IMR-90 (cell line): ENCODE measurements around the gene RTN3. TPM values are rescaled to one million over a fixed set of nuclear protein-coding genes. Genes with fewer than 3 reads are reported as not detected.

Source experiments
- ATAC-seq: fragments of 200-7000 bp; cut with Tn5 transposase; 2 replicates; pipeline ENCODE4 v1.9.1; 2020; ENCODE audit warnings: low read depth, mild to moderate bottlenecking, moderate library complexity
- BruUV-seq: library from RNA; stranded (reverse); fragments of 400-500 nt; replicated peaks from 2 replicates; lab custom pipeline; 2021; lab: Mats Ljungman, UMichigan
- CTCF ChIA-PET: fragments of 300-600 bp; formaldehyde crosslinking; extraction: SDS; loops from one replicate; lab custom pipeline; 2021; ENCODE audit warnings: antibody characterized with exemption; lab: Yijun Ruan, JAX
- POLR2A ChIA-PET: fragments of 300-600 bp; sonication (Branson Sonifier 250); formaldehyde crosslinking; loops from one replicate; lab custom pipeline; 2022; ENCODE audit warnings: antibody characterized with exemption; ENCODE audit not compliant: unreplicated experiment; lab: Charles Lee
- DNase-seq: peaks from one replicate; pipeline ENCODE4 v3.0.0; 2013
- H2AFZ ChIP-seq: replicated peaks from 2 replicates; pipeline ENCODE3; 2013; ENCODE audit warnings: low read length, mild to moderate bottlenecking; ENCODE audit not compliant: poor library complexity
- H2AK5ac ChIP-seq: 2 replicates; pipeline ENCODE4 v1.6.1; 2013; ENCODE audit warnings: low read depth, low read length, inconsistent platforms
- H2AK9ac ChIP-seq: replicated peaks from 2 replicates; pipeline ENCODE3; 2013; ENCODE audit warnings: mild to moderate bottlenecking, low read depth, low read length, moderate library complexity; ENCODE audit not compliant: poor library complexity
- H2BK120ac ChIP-seq: 2 replicates; pipeline ENCODE4 v1.6.1; 2013; ENCODE audit warnings: low read depth, low read length, inconsistent platforms
- H2BK15ac ChIP-seq: 3 replicates; pipeline ENCODE4 v1.6.1; 2013; ENCODE audit warnings: low read depth, low read length, inconsistent platforms
- H2BK20ac ChIP-seq: 2 replicates; pipeline ENCODE4 v1.6.1; 2013; ENCODE audit warnings: low read depth, mild to moderate bottlenecking, inconsistent platforms, low read length, moderate library complexity
- H2BK5ac ChIP-seq: 2 replicates; pipeline ENCODE4 v1.6.1; 2013; ENCODE audit warnings: mild to moderate bottlenecking, low read depth, low read length, inconsistent platforms; ENCODE audit not compliant: poor library complexity, severe bottlenecking
- H3K14ac ChIP-seq: replicated peaks from 2 replicates; pipeline ENCODE4 v1.6.1; 2013; ENCODE audit warnings: low read depth, low read length, inconsistent platforms
- H3K18ac ChIP-seq: 2 replicates; pipeline ENCODE4 v1.6.1; 2013; ENCODE audit warnings: low read depth, low read length, control low read depth
- H3K23ac ChIP-seq: 2 replicates; pipeline ENCODE4 v1.6.1; 2013; ENCODE audit warnings: low read depth, low read length, inconsistent platforms
- H3K27ac ChIP-seq: 2 replicates; pipeline ENCODE4 v1.5.1; 2013; ENCODE audit warnings: mild to moderate bottlenecking, control low read depth, low read length; ENCODE audit not compliant: insufficient read depth
- H3K27me3 ChIP-seq: 2 replicates; pipeline ENCODE4 v1.6.1; 2013; ENCODE audit warnings: low read length; ENCODE audit not compliant: control insufficient read depth, insufficient read depth
- H3K36me3 ChIP-seq: 2 replicates; pipeline ENCODE4 v1.6.1; 2013; ENCODE audit warnings: low read length, mixed read lengths; ENCODE audit not compliant: control insufficient read depth, insufficient read depth
- H3K4ac ChIP-seq: 2 replicates; pipeline ENCODE4 v1.6.1; 2013; ENCODE audit warnings: low read depth, low read length, inconsistent platforms
- H3K4me1 ChIP-seq: 2 replicates; pipeline ENCODE4 v1.6.1; 2013; ENCODE audit warnings: low read length, mixed read lengths; ENCODE audit not compliant: control insufficient read depth, insufficient read depth
- H3K4me2 ChIP-seq: 2 replicates; pipeline ENCODE4 v1.6.1; 2013; ENCODE audit warnings: low read depth, mild to moderate bottlenecking, control low read depth, low read length, moderate library complexity
- H3K4me3 ChIP-seq: 2 replicates; pipeline ENCODE4 v1.5.1; 2013; ENCODE audit warnings: low read depth, mild to moderate bottlenecking, control low read depth, low read length, moderate library complexity; ENCODE audit not compliant: insufficient read depth
- H3K56ac ChIP-seq: 2 replicates; pipeline ENCODE4 v1.6.1; 2013; ENCODE audit warnings: low read length, inconsistent platforms; ENCODE audit not compliant: insufficient read depth; ENCODE audit errors: extremely low read depth
- H3K79me1 ChIP-seq, 2 experiments: 2 replicates each; pipeline ENCODE4 v1.6.1; 2013; ENCODE audit warnings: low read length in 2 of 2, inconsistent platforms in 1 of 2, low read depth in 1 of 2
- H3K9ac ChIP-seq: 2 replicates; pipeline ENCODE4 v1.6.1; 2013; ENCODE audit warnings: low read depth, low read length, control low read depth
- H3K9me1 ChIP-seq: 2 replicates; pipeline ENCODE4 v1.6.1; 2013; ENCODE audit warnings: low read length, inconsistent platforms; ENCODE audit not compliant: insufficient read depth
- H3K9me3 ChIP-seq: 2 replicates; pipeline ENCODE4 v1.6.1; 2013; ENCODE audit warnings: low read length; ENCODE audit not compliant: control insufficient read depth, insufficient read depth
- H4K20me1 ChIP-seq: 2 replicates; pipeline ENCODE4 v1.6.1; 2013; ENCODE audit warnings: low read length, inconsistent platforms; ENCODE audit not compliant: insufficient read depth
- H4K5ac ChIP-seq: 2 replicates; pipeline ENCODE4 v1.6.1; 2013; ENCODE audit warnings: mild to moderate bottlenecking, low read depth, low read length, control low read depth
- H4K8ac ChIP-seq, 2 experiments: 2 replicates each; pipeline ENCODE4 v1.6.1; 2013; ENCODE audit warnings: low read depth in 2 of 2, low read length in 2 of 2, control low read depth in 1 of 2, inconsistent platforms in 1 of 2
- H4K91ac ChIP-seq: 2 replicates; pipeline ENCODE4 v1.6.1; 2013; ENCODE audit warnings: low read depth, low read length, inconsistent platforms; ENCODE audit not compliant: insufficient read depth
- BHLHE40 ChIP-seq: fragments of 150-350 bp; IDR thresholded peaks from 2 replicates; pipeline ENCODE4 v1.6.1; 2016; ENCODE audit warnings: mild to moderate bottlenecking, low read depth, low read length
- CEBPB ChIP-seq: IDR thresholded peaks from 2 replicates; pipeline ENCODE4 v1.6.1; 2012; ENCODE audit warnings: low read depth, low read length, improper control_type of control experiment
- CHD1 ChIP-seq: IDR thresholded peaks from 2 replicates; pipeline ENCODE4 v1.6.1; 2012; ENCODE audit warnings: low read depth, low read length, improper control_type of control experiment
- CTCF ChIP-seq: conservative IDR thresholded peaks from 2 replicates; pipeline ENCODE4 v1.5.1; 2012; ENCODE audit warnings: mild to moderate bottlenecking, low read depth, low read length, improper control_type of control experiment
- ELK1 ChIP-seq: fragments of 150-350 bp; IDR thresholded peaks from 2 replicates; pipeline ENCODE4 v1.6.1; 2016; ENCODE audit warnings: low read depth, mild to moderate bottlenecking, low read length, moderate library complexity, borderline replicate concordance
- FOS ChIP-seq: fragments of 150-350 bp; IDR thresholded peaks from 2 replicates; pipeline ENCODE4 v1.6.1; 2016; ENCODE audit warnings: low read depth, low read length
- MAFK ChIP-seq: IDR thresholded peaks from 2 replicates; pipeline ENCODE4 v1.6.1; 2012; ENCODE audit warnings: low read depth, low read length, improper control_type of control experiment
- MAZ ChIP-seq: IDR thresholded peaks from 2 replicates; pipeline ENCODE4 v1.6.1; 2012; ENCODE audit warnings: low read depth, mild to moderate bottlenecking, low read length, improper control_type of control experiment, moderate library complexity, borderline replicate concordance
- MXI1 ChIP-seq: IDR thresholded peaks from 2 replicates; pipeline ENCODE4 v1.6.1; 2012; ENCODE audit warnings: low read depth, mild to moderate bottlenecking, low read length, moderate library complexity, borderline replicate concordance
- NFE2L2 ChIP-seq: fragments of 150-350 bp; IDR thresholded peaks from 2 replicates; pipeline ENCODE4 v1.6.1; 2016; ENCODE audit warnings: low read depth, mild to moderate bottlenecking, low read length
- POLR2A ChIP-seq: IDR thresholded peaks from 2 replicates; pipeline ENCODE4 v1.6.1; 2012; ENCODE audit warnings: mild to moderate bottlenecking, low read depth, low read length
- RAD21 ChIP-seq: IDR thresholded peaks from 2 replicates; pipeline ENCODE4 v1.6.1; 2012; ENCODE audit warnings: low read length, improper control_type of control experiment
- RCOR1 ChIP-seq: IDR thresholded peaks from 2 replicates; pipeline ENCODE4 v1.6.1; 2012; ENCODE audit warnings: mild to moderate bottlenecking, low read length, improper control_type of control experiment; ENCODE audit not compliant: insufficient replicate concordance
- RFX5 ChIP-seq: IDR thresholded peaks from 2 replicates; pipeline ENCODE4 v1.8.0; 2012; ENCODE audit warnings: low read depth, mild to moderate bottlenecking, low read length, moderate library complexity
- SMC3 ChIP-seq: fragments of 150-350 bp; IDR thresholded peaks from 2 replicates; pipeline ENCODE4 v1.6.1; 2016; ENCODE audit warnings: low read depth, mild to moderate bottlenecking, antibody characterized with exemption, low read length, moderate library complexity
- WGBS, 2 experiments: methylation state at CpG; one replicate each; pipeline versions ENCODE4 v1.1.5 to v1.1.7; 2013; ENCODE audit warnings: missing lambda C conversion rate in 2 of 2; ENCODE audit not compliant: insufficient read length in 1 of 2; ENCODE audit errors: extremely low coverage in 2 of 2; 5-methylcytosine and 5-hydroxymethylcytosine counted together
- dilution Hi-C: fragments of 300-500 bp; cut with HindIII; formaldehyde crosslinking; loops from one replicate; pipeline ENCODE4 v1.14.3; 2018; ENCODE audit warnings: low sequenced_read_pairs; ENCODE audit not compliant: unreplicated experiment
- in situ Hi-C: fragments of 300-500 bp; cut with MboI; formaldehyde crosslinking; loops from 3 replicates; pipeline ENCODE4 v1.14.3; 2019; ENCODE audit warnings: low sequenced_read_pairs, inconsistent platforms, mixed read lengths
- intact Hi-C: fragments of 100-400 bp; cut with micrococcal nuclease; formaldehyde crosslinking; loops from 2 replicates; pipeline ENCODE4 v1.10.0; 2022
- polyA plus RNA-seq, 3 experiments: library from polyadenylated mRNA; depleted of rRNA; stranded (reverse); fragments of >200 nt; gene quantifications; 2 replicates each; pipeline ENCODE4 v1.2.3, GENCODE V29; 2012; ENCODE audit warnings: low replicate concordance in 1 of 3
- total RNA-seq: library from RNA; depleted of rRNA; stranded (reverse); fragments of >200 nt; gene quantifications from 2 replicates; pipeline ENCODE4 v1.2.3, GENCODE V29; 2012
- TF ChIP-seq, protein P1 (sequence below): fragments of 150-350 bp; IDR thresholded peaks from 2 replicates; pipeline ENCODE4 v1.6.1; 2017; ENCODE audit warnings: mild to moderate bottlenecking, antibody characterized with exemption, low read length, low read depth

RTN3 gene
- total and polyA plus RNA-seq, 2 of the 4 experiments (the other 2 are of a cell fraction), result 31.2 to 64.6 TPM

GRCh38 chr11:63785823-63786222 is 104.5 kb downstream of the RTN3 start:
- dilution Hi-C loops (no loop called here), in situ Hi-C loops (no loop called here), intact Hi-C loops (no loop called here)
- Histone ChIP-seq H2BK5ac (no peak overlapping the region), H3K14ac (no peak overlapping the region), H2AK5ac (no peak overlapping the region), H4K5ac (no peak overlapping the region), H3K79me1 (no peaks in the 10 kb centered on the region), H3K4ac (no peak overlapping the region), H3K9me1 (no peaks in the 10 kb centered on the region), H3K9me3 (no peaks in the 10 kb centered on the region), H3K27me3 (no peaks in the 10 kb centered on the region), H3K4me3 (no peak overlapping the region), H4K8ac (no peak overlapping the region), H3K36me3 (no peaks in the 10 kb centered on the region), H4K20me1 (no peaks in the 10 kb centered on the region), H3K4me1 (no peaks in the 10 kb centered on the region), H2AK9ac (no peak overlapping the region), H4K91ac (no peak overlapping the region), H3K56ac (no peak overlapping the region), H3K9ac (no peak overlapping the region), H3K27ac (no peak overlapping the region), H2BK120ac (no peak overlapping the region), H2AFZ (no peak overlapping the region), H3K23ac (no peak overlapping the region), H2BK15ac (no peak overlapping the region), H3K18ac (no peak overlapping the region), H3K4me2 (no peak overlapping the region), H2BK20ac (no peak overlapping the region)
- no CpG with 5 or more reads among the region's 1 CpG for WGBS, 2 experiments
- DNase-seq (no peak), ATAC-seq (no peak)
- TF ChIP-seq, protein P1, sequence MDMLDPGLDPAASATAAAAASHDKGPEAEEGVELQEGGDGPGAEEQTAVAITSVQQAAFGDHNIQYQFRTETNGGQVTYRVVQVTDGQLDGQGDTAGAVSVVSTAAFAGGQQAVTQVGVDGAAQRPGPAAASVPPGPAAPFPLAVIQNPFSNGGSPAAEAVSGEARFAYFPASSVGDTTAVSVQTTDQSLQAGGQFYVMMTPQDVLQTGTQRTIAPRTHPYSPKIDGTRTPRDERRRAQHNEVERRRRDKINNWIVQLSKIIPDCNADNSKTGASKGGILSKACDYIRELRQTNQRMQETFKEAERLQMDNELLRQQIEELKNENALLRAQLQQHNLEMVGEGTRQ, result no peak
- no peak for TF ChIP-seq RFX5
- TF ChIP-seq FOS, result no peak
- TF ChIP-seq RCOR1, result no peak
- TF ChIP-seq POLR2A, result no peak
- no peak for TF ChIP-seq CTCF
- no peak for TF ChIP-seq MAZ
- no peak for TF ChIP-seq CHD1
- no peak for TF ChIP-seq NFE2L2
- no peak for TF ChIP-seq MAFK
- no peak for TF ChIP-seq MXI1
- TF ChIP-seq ELK1, result no peak
- TF ChIP-seq RAD21, result no peak
- TF ChIP-seq BHLHE40, result no peak
- no peak for TF ChIP-seq CEBPB
- no peak for TF ChIP-seq SMC3
- POLR2A ChIA-PET, result no interaction called here
- BruUV-seq, result no TSS peak
- CTCF ChIA-PET, result interaction anchor here (0.6 kb wide), 1 partner anchor 1970 kb away, joined by 6 read pairs; no protein-coding TSS in a partner anchor
